Glomerular endothelial cell (primary cell): ENCODE data around the gene PIK3CG. TPM values are rescaled to one million over a fixed set of nuclear protein-coding genes. Genes with fewer than 3 reads are reported as not detected.

ENCODE experiments used
- DNase-seq: peaks from one replicate; pipeline ENCODE4 v3.0.0-alpha.2; 2011; ENCODE audit warnings: low read depth, low spot score; ENCODE audit errors: extremely low read depth
- total RNA-seq: library from RNA; depleted of rRNA; stranded (reverse); fragments of >200 nt; gene quantifications from 2 replicates; pipeline ENCODE4 v1.2.3, GENCODE V29; 2015

The PIK3CG gene
- total RNA-seq, 1 donor from 2014 or later = 14.8 TPM

DNA sequence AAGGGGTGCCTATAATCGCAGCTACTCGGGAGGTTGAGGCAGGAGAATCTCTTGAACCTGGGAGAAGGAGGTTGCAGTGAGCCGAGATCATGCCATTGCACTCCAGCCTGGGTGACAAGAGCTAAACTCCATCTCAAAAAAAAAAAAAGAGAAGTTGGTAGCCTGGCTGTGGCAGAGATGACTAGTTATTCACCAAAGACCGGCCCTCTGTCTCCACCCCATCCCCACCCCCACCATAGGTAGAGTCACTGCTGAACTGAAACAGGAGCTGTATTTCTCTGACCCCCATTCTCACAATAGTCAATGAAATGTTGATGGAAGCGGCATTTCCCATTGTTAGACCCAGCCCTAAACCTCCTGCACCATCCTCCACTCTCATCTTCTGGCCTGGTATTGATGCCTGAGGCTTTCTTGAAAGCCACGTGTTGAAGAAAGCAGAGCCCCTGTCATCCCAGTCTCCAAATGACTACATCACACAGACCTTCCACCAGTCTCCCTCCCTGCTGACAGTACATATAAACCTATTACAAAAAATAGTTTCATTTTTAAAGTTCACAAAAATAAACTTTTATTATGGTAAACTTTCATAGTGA, 9.4 kb upstream of the PIK3CG start:
- no peak for DNase-seq

GRCh38 chr7:106858618-106859532, 6.2 kb upstream of the PIK3CG start:
- no peak for DNase-seq

GRCh38 chr7:106862317-106863089, 2.6 kb upstream of the PIK3CG start:
- no peak for DNase-seq

- DNase-seq = no peak
These were observed 1.6 kb upstream of the PIK3CG start for GRCh38 chr7:106863274-106863997.

DNA sequence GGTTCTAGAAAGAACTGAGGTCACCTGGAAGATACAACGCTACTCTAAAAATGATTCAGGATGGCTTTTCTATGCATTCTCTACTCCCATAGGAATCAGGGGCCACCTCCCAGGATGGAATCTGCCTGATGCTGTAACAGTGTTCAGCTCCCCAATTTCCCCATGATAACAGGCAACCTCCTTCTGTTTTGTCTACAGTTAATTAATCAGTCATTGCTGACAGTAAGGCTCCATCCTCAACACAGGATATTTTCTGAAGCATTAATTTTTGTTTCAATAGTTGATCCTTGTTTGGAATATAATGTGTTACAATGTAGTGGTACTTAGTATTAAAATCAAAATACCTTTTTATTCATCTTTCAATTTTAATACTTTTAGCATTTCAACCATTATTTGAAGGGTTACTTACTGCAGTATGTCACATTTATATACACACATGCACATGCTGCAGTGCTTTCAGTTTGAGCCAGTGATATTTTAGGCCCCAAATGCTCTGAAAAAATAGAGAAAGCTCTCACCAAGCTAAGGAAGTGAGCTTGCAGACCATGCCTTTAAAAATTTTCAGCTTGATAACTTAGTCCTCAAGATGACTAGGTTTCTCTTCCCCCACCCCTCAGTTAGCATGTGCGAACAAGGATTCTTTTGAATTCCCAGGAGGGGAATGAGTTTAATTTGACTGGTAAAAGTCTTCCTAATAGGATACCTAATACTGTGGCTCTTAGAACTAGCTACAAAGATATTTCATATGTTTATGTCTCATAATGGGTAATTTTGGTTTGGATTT, 592 bp upstream of the PIK3CG start:
- no peak for DNase-seq

DNA sequence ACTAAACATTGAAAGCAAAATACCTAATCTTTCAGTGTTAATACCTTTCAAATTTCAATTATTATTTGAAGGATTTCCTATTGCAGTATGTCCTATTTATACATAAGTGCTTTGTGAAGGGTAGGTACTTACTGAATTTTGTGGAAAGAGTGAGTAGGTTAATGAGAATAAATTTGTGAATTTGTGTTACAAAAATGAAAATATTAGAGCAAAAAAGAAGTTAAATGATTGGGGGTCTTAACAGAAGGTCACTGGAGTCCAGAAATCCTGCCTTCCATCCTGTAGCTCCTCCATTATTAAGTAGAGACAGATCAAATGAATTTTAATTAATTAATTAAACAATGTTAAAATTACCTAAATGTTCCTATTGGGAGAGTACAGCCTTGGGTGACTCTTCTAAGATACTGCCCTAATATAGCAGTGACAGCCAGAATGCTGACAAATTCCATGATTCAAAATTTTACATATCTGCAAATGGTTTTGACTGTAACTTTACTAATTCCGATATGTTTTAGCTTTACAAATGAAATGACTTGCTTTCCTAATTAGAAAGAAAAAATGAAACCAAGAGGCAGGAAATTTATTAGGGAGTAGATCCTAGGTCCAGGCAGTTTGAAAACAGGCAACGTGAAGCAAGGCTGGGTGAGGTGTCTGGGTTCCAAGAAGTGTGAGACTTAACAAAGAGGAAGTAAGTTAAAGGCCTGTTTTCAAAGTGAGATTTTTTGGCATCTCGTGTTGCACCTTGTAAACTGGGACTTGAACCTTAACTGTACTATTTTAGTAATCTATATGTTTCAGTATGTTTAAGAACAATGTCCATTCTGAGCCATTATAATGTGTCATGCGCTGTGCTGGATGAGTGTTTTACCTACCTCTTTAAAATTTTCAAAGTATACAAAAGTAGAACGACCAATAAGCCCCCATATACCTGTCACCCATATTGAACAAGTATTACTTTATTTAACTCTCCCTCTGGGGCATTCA, 1.5 kb downstream of the PIK3CG start:
- no peak for DNase-seq

GRCh38 chr7:106867641-106868351, 2.7 kb downstream of the PIK3CG start:
- no peak for DNase-seq

- no peak for DNase-seq
These were observed 3.3 kb downstream of the PIK3CG start for GRCh38 chr7:106868364-106868763.

DNA sequence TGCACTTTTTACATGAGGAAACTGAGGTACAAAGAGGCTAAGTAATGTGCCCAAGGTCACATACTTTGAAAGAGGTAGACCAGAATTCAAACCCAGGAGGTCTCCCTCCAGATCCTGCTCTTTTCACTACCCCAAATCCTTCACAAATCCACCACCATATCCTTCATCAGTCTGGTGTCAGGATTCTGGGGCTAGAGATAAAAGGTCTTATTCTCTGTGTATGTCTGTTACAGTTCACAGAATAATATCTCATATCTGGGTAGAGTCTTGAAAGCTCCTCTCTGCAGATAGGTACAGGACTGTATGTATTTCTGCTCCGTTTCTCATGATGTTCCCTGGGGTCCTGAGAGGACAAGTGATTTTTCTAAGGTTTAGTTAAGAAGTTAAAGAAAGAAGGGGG, 4.9 kb downstream of the PIK3CG start:
- no peak for DNase-seq

DNA sequence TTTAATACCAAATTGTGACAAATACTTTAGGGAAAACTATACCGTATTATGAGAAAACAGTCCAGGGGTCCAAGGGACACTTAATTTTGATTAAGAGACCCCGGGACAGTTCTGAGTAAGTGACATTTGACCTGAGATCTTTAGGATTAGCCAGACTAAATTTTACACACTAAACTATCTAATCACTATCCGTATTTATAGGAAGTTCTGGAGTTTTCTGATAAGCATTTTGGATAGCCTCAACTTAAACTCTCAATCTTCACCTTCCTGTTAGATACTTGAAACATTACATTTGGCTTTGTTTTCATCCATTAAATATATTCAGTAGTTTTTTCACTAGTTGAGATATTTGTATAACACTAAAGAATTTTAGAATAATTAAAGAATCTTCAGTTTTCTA, 5.4 kb downstream of the PIK3CG start:
- DNase-seq = no peak

- no peak for DNase-seq
These were observed 5.9 kb downstream of the PIK3CG start for GRCh38 chr7:106870983-106871410.

GRCh38 chr7:106871793-106872571, 6.9 kb downstream of the PIK3CG start:
- DNase-seq = no peak

GRCh38 chr7:106872763-106873162, 7.7 kb downstream of the PIK3CG start:
- no peak for DNase-seq

DNA sequence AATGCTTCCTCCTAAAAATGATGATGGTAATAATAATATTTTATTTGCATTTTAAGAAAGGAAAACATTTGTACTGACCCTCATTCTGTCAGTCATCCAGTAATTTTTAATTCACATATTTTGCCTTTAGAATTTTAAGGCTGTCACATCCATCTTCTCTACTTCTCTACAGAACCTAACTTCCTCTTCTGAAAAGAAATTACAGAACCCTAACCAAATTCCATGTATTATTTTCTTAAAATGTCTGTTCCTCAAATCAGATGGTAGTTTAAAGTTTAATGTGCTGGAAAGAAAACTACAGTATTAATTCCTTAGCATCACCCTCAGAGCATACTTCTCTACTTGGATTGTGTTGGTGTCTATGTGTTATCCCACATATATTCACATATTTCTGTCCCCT, 9.0 kb downstream of the PIK3CG start:
- no peak for DNase-seq

DNA sequence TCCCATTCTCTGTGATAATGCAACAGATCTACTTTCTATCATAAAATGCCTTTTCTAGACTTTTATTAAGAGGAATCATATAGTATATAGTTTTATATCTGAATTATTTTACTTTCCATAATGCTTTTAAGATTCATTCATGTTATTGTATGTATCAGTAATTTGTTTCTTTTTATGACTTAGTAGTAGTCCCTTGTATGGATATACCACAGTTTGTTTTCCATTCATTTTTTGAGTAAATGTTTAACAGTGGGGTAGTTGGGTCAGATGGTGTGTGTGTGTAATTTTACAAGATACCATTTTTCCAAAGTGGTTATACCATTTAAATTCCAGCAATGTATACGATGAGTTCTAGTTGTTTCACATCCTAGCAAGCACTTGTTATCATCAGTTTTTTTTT, 10.4 kb downstream of the PIK3CG start:
- no peak for DNase-seq

GRCh38 chr7:106878748-106879439, 13.8 kb downstream of the PIK3CG start:
- DNase-seq = no peak

DNA sequence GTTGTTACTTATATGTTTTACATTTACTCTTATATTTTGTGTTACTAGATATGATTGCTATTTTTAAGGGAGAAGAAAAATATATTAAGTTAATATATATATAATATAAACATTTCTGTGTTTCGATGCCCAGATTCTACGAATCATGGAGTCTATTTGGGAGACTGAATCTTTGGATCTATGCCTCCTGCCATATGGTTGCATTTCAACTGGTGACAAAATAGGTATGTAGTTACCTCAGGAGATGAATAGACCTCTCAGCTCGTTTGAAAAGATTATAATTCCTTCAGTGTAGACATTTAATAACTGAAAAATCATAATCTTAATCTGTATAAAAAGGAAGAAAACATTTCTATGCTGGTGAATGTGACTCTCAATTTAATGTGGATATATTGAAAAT, 16.9 kb downstream of the PIK3CG start:
- DNase-seq = no peak
